Measurements from ENCODE around the gene TLR6.

DNA sequence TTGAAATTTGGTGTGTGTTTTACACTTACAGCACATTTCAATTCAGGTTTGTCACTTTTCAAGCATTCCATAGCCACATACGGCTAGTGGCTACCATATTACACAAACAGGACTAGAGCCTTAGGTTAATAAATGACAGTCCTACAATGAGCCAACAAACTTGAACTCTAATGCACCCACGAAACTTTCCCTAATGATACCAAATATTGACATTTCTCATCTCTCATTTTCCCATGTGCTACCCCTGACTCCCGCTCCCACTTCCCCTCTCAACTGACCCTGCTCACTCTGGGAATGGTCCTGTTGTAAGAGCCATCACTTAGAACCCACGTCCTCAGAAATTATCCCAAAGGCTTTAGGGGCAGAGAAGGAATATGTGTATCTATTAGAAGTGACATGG, 68.9 kb downstream of the TLR6 start:
- TF ChIP-seq, protein P1, sequence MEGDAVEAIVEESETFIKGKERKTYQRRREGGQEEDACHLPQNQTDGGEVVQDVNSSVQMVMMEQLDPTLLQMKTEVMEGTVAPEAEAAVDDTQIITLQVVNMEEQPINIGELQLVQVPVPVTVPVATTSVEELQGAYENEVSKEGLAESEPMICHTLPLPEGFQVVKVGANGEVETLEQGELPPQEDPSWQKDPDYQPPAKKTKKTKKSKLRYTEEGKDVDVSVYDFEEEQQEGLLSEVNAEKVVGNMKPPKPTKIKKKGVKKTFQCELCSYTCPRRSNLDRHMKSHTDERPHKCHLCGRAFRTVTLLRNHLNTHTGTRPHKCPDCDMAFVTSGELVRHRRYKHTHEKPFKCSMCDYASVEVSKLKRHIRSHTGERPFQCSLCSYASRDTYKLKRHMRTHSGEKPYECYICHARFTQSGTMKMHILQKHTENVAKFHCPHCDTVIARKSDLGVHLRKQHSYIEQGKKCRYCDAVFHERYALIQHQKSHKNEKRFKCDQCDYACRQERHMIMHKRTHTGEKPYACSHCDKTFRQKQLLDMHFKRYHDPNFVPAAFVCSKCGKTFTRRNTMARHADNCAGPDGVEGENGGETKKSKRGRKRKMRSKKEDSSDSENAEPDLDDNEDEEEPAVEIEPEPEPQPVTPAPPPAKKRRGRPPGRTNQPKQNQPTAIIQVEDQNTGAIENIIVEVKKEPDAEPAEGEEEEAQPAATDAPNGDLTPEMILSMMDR (conservative IDR thresholded peaks at IDR 0.05; ENCODE audit: low read depth, low read length) = no peak
- no peak for TF ChIP-seq EZH2 (IDR thresholded peaks at IDR 0.05; ENCODE audit: borderline replicate concordance, low read depth, low read length, poor library complexity, severe bottlenecking)

Data from A673 (cell line).